Fibroblast of skin of right biceps (primary cell): Measurements from ENCODE around the gene IGFL4.

Experiments
- DNase-seq: peaks from one replicate; pipeline ENCODE4 v3.0.0-alpha.2; 2013

IGFL4 gene

GRCh38 chr19:46040952-46041500 lies at the start of gene IGFL4:
TSS of gene IGFL4 (minus strand) at chr19:46041002. CDS start at chr19:46040962, 40 bp downstream.
- DNase-seq = no peak

- DNase-seq = no peak
Measured at GRCh38 chr19:46090444-46090843, 49.6 kb upstream of the IGFL4 start.

- no peak for DNase-seq
Measured at GRCh38 chr19:46089432-46089831, 48.6 kb upstream of the IGFL4 start.

- no peak for DNase-seq
Measured at GRCh38 chr19:46088101-46088500, 47.3 kb upstream of the IGFL4 start.

- DNase-seq = no peak
Measured at GRCh38 chr19:46085888-46086287, 45.1 kb upstream of the IGFL4 start.

- DNase-seq = peak; percentile 62
Measured at GRCh38 chr19:46082728-46083050, 41.9 kb upstream of the IGFL4 start.

GRCh38 chr19:46081928-46082727 lies 41.3 kb upstream of the IGFL4 start:
- DNase-seq = peak; percentile 67

- peak; percentile 98 for DNase-seq
Measured at GRCh38 chr19:46080561-46080960, 39.8 kb upstream of the IGFL4 start.

- no peak for DNase-seq
Measured at GRCh38 chr19:46079576-46079975, 38.8 kb upstream of the IGFL4 start.

GRCh38 chr19:46078573-46079332 lies 38.0 kb upstream of the IGFL4 start:
- DNase-seq = peak; percentile 78

- DNase-seq = no peak
Measured at GRCh38 chr19:46077815-46078167, 37.0 kb upstream of the IGFL4 start.

- peak; percentile 84 for DNase-seq
Measured at GRCh38 chr19:46076951-46077814, 36.4 kb upstream of the IGFL4 start.

- no peak for DNase-seq
Measured at GRCh38 chr19:46076031-46076880, 35.5 kb upstream of the IGFL4 start.

GRCh38 chr19:46073268-46073922 lies 32.6 kb upstream of the IGFL4 start:
- DNase-seq = no peak

GRCh38 chr19:46069806-46070341 lies 29.1 kb upstream of the IGFL4 start:
- DNase-seq = peak; percentile 91

GRCh38 chr19:46068345-46069258 lies 27.8 kb upstream of the IGFL4 start:
- DNase-seq = peak; percentile 92

GRCh38 chr19:46067691-46068090 lies 26.9 kb upstream of the IGFL4 start:
- DNase-seq = no peak

GRCh38 chr19:46066471-46066870 lies 25.7 kb upstream of the IGFL4 start:
- DNase-seq = no peak

GRCh38 chr19:46065486-46066071 lies 24.8 kb upstream of the IGFL4 start:
- DNase-seq = peak; percentile 38

- DNase-seq = no peak
Measured at GRCh38 chr19:46063201-46063600, 22.4 kb upstream of the IGFL4 start.
